Right kidney (tissue), 1 donor: ENCODE results near the gene DPF3.

Experiments used
- DNase-seq: peaks from one replicate; pipeline ENCODE4 v3.0.0-alpha.2; 2016

The DPF3 gene

DNA sequence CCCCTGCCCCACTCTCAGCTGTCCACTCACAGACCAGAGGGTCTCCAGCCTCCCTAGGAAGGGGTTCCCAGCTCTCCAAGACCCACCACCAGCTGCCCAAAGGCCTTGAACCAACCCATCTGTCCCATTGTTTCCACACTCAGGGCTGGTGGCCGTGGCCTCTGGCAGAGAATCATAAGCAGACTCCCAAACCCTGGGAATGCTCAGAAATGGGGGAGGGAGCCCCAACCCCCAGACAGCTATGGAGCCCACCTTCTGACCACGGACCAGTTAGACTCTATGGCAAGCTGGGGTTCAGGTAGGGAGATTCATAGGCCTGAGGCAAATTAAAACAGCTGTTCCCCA is 280.0 kb downstream of the DPF3 start:
- DNase-seq, result no peak

DNA sequence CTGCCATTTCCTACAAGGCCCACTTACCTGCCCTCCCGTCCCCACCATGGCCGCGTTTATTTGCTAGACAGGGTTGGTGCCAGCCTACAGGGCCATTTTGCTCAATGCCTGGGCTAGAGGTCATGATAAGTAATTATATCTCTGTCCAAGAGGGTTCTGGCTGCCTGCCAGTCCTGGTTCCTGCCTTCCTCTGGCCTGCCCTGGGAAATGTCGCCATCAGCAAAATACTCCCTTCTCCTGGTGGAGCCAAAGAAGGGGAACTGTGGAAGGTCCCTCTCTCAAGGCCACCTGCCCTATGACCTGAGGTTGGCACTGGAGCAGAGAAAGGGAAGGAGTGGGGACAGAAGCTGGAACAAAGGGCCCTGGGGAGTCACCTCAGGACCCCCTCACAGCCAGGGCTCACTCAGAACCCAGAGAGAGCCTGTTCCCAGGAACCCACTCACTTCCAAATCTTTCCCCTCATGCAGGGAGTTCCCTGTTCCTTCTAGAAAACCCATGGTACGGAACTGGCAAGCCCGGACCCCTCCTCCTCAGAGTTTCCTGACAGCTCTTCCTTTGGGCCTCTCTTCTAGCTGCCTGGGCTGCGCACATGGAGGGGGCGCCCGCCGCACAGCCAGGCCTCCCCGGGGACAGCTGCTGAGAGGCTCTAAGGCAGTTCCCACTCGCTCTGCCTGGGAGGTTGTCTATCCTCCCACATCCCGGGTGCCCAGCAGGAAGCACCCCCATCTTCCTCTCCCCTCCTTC is 280.5 kb downstream of the DPF3 start:
- no peak for DNase-seq

DNA sequence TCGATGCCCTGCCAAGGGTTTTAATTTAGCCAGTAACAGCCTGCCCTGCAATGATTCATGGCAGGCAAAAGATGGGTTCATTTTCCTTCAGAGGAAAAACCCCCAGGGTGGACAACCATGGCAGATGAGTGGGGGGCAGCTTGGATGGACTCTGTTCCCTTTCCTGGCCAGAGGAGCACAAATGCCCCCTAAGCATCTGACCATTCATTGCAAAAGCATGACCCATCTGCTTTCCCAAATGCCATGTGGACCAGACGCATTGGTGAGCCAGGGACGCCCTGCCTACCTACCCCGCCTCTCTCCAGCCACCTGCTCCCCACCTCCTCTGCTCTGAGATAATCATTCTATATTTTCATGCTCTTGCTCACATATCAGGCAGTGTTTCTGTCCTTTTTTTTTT is 281.9 kb downstream of the DPF3 start:
- DNase-seq, result no peak

DNA sequence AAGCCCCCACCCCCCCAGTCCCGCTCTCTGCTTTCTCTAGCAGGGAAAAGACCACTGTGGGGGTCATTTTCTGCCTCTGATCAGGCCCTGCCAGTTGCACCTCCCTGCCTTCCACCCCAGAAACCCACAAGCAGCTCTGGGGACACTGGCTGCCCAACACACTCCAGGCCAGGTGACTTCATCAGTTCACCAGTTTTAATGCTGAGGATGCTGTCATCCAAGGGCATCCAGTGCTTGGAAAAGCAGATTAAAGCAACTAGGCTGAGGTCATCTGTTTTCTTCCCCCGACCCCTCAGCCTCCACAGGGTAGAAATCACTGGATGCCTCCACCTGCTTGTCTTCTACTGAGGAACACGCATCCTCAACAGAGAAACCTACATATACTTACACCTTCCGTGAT is 282.4 kb downstream of the DPF3 start:
- DNase-seq, result no peak

DNA sequence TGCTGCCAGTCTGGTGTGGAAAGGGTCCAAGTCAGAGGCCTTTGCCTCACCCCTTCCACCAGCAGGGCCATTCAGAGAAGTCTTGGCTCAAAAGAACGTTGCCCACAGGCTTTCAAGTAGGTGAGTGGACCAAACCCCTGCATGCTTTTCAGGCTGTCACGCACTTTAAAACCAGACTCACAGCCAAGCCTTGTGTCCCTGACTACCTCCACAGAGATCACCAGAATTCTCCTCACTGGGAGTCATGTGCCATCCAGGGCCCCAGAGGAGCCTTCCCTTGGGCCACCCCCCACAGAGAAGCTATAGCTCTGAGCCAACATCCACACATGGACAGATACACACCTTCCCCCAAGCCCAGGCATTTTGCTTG is 283.1 kb downstream of the DPF3 start:
- no peak for DNase-seq

DNA sequence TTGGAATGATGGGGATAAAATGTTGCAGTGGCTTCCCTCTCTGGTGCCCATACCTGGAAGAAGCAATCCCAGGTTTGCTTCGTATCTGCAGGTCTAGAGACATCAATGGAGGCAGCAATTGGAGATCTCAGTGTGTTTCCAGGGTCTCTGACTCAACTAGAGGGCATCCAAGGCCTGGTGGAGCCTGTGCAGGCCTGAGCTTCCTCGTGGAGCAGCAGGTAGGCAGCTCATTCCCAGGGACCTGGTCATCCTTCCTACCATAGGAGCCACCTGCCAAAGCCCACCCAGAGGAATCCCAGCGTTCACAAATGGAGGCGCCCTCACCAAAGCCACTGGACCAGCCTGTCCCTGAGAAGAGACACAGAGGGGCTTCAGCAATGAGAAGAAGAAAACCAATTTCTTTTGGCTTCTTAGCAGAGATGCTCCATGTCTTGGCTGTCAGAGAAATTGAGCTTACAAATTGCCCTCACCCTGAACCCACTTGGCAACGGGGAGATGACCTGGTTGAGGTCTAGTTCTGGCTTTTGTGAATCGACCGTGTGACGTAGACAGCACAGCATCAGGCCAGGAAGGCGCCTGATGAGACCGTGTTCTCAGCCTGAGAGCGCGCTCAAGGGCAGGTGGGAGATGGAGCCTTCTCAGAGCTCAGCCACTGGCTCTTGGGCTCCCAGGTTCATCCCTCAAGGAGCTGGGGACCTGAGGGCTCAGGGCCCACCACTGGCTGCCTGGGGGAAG is 283.6 kb downstream of the DPF3 start:
- DNase-seq, result no peak

DNA sequence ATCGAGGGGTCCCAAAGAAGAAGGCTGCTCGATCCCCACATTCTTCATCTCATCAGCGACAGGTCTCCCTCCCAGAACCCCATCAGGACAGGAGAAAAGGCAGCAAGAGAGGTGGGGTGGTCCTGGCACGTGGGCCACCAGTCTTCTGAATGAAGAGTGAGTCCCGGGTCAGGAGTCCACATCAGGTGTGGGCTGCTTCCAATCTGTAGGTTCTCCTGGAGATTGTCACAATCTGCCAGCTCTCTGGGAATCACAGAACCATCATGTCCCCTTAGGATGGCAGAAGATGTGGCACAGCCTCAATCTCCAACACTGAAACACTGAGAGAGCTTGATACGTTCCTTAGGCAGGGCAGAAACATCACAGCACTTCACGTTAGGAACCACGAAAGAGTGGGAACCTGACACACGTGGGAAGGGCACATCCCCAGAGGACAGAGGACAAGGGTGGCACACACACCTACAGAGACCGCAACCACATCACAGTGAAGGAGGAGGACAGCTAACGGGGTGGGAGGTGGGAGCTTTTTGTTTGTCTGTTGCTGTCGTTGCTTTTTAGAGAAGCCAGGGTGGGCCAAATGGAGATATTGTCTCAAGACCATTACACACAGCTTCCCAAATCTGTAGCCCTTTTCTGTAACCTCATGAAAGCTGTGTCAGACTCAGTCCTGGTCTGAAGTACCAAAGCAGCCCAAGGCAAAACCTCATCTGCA is 284.5 kb downstream of the DPF3 start:
- no peak for DNase-seq

DNA sequence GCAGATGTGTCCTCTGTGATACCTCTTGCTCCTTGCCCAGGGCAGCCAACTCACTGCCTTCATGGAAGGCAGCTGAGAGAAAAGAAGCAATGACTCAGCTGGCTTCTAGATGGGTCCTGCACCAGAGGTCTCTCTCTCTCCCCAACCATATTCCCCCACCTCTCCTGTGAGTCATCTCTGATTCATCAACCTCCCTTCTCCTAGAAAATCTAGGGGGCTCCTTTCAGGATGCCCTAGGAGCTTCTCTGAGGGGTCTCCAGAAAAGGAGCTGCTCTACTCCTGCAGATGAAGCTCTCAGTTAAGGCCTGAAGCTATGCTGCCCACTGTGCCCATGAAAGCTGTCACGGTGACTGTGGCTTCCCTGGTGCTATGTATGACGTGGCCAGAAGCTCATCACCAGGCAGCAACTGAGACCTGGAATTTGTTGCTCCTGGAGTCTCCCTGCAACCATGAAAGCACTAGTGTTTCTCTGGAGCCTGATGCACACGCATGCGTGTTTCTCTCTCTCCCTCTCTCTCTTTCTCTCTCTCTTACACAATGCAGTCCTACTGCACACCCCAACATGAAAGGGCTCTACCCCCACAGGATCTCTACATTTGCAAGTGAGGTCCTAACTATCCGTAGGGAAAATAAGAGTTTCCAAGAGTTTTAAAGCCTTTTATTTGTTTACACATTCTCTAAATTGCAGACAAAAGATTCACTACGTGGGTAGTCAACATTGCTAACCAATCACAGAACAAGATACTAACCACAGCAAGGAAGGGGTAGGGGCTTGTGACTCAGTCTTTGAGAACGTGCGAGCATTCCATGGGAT is 285.3 kb downstream of the DPF3 start:
- no peak for DNase-seq

DNA sequence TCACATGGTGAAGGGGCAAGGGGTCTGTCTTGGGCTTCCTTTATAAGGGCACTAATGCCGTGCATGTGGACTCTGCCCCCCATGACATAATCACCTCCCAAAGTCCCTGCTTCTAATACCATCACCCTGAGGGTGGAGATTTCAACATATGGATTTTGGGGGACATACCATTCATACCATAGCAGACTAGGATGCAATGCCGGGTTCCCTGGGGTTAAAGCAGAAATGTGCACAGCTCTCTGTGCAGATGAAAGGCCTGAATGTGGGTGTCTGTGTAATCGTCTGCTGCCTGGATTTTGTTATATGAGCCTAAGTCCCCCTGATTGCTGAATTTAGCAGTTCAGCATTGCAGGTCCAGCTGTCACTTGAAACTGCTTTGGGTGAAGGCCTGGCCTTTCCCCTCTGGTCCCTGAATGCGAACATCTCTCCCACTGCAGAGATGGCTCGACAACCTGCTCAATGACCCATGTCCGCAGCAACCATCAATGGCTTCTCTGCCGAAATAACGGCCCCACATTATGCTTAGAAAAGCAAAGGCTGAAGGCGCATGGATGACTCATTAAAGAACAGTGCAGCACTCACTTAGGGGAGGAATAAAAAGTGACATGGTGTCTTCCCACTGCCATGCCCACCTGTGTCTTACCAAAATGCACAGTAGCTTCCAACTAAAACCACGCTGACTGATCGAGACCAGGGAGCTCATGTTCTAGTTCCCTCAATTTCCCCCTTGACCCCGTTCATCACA is 286.3 kb downstream of the DPF3 start:
- DNase-seq, result no peak

DNA sequence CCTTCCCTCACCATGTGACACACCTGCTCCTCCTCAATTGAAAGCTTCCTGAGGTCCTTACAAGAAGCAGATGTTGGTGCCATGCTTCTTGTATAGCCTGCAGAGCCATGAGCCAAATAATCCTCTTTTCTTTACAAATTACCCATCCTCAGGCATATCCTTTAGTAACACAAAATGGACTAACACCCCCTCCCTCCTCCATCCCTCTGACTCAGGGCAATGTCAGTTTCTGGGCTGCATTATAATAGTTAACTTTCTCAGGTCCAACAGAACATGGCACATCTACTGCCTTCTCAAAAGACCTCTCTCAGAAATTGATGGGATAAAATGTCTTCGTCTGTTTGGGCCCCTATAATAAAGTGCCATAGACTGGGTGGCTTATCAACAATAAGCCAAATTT is 287.0 kb downstream of the DPF3 start:
- no peak for DNase-seq

DNA sequence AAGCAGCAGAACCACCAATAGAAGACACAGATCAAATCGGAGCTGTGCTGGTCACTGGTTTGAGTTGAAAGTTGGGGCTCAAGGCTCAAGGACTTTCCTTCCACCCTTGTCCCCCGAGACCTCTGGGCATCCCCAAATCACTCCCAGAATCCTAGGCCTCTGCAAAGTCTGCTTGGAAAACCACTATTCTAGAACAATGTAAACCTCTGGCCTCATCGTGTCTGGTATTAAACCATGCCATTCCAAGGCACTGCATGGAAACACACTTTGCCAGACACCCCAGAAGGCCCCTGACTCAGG is 288.0 kb downstream of the DPF3 start:
- no peak for DNase-seq

DNA sequence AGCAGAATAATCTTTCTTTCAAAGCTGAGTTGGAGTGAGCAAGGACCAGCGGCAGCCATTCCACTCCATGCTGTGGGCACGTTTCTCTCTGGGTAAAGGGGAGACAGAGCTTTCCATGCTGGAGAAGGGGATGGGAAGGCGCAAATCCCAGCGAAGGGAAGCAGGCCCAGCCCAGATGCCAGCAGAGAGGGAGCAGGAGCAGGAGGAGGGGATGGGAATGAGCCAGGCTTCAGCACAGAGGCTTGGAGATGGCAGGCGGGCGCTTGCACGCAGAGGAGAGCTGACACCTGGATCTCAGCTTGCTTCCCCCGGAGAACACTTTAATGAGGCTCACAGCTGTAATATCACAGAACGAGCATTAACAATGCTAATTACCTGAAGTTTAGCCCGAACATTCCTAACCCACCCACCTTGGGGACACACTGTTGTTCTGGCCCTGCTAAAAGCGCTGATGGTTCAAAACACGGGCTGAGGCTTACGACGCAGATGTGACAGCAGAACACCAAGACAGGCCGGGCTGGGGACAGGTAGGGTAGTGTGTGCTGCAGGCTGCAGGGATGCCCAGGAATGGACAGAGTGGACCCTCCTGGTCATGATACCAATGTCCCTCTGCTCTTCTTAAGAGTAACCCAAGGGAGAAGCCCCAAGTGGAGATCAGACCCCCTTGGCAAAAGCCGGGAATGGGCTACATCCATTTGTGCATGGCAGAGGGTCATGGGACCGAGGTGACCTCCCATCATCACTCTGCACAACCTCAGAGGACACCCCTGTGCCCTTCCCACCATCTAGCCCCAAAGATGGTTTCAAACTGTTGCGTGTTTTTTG is 288.6 kb downstream of the DPF3 start:
- no peak for DNase-seq

DNA sequence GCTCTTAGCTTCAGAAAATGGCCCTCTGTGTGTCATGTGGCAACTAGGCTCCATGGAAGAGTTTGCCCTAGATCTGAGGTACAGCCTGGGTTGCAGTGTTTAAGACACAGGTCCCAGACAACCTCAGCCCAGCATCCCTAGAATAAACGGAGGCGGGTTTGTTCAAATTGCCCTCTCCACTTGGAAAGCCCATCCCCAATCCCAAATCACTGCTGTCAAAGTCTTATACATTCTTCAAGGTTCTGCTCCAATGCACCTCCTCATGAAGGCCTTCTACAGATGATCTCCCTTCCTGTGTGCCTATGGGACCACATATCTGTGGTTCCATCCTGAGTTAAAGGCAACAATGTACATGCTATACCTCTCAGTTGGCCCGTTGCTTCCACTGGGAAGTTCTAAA is 289.8 kb downstream of the DPF3 start:
- no peak for DNase-seq

DNA sequence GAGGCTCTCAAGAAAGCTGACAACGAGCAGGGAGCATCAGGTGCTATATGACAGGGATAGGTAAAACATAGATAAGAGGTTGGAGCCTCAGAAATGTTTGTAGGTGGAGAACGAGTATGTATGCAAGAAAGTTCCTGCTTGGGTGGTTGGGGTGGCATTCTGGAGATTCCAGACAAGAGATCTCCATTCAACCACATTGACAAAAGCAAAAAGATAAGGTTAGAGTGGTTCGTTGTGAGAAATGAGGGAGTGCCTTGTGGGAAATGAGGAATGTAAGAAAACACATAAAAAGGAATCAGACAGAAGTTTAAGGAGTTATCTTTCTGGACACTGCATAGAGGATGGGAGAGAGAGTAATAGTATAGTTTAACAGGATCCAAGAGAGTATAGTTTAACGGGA is 290.3 kb downstream of the DPF3 start:
- no peak for DNase-seq

DNA sequence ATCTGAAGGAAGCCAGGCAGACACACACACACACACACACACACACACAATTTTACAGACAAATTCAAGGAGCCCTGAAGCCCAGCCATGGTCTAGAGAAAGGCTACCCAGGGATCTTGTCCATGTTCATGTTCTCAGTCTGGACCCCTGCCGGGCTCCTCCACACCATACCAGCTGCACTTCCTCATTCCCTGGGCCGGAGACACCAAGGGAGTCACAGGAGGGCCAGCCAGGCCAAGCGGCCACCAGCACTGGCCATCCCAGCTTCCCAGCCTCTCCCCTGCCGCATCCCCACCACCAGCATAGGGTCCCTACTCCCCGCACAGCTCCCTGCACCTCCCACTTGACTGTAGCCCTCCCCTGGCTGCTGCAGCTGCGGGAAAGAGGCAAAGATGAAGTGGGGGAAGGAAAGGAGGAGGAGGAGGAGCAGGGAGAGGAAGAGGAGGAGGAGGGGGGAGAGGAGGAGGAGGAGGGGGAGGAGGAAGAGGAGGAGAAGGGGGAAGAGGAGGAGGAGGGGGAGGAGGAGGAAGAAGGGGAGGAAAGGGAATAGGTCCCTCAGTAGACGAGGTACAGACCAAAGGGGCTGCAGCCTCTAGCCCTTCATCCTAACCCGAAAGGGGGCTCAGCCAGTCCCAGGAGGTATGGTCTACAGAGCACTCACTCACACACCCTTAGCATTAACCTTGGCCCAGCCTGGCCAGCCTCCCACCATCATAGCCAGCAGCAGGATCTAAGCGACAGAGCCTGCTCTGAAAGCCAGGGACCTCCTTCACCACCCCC is 293.2 kb downstream of the DPF3 start:
- peak; percentile 32 for DNase-seq

DNA sequence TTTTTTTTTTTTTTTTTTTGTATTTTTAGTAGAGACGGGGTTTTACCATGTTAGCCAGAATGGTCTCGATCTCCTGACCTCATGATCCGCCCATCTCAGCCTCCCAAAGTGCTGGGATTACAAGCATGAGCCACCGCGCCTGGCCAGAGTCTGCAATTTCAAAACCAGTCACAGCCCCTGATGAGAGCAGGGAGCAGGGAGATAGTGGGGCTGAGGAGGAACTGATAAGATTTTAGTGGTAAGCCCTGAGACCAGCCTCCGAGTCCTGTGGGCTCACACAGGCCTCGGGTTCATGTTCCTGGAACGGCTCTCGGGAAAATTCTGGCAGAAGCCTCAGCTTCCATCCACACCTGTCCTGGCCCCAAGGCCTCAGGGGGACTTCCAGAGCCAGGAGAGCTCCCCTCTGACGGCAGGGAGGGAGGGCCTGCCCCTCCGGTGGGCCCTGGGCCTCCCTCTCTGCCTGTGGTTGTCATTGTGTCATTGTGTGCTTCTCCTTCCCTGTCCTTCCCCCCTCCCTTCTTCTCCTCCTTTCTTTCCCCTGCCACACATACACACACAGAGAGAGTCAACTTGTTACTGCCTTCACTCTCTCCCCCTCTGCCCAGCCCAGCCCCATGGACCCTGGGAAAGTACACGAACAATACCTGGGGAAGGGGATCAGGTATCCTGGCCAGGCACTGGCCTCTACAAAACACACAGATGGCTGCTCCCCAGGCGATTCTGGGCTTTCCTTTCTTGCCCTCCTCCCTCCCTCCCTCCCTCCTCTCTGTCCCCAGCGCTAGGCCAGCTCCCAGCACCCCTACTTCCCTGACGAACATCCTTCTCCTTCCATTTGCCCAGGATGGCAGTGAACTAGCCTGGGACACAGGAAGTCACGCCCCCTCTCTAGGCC is 294.1 kb downstream of the DPF3 start:
- peak; percentile 33 for DNase-seq

DNA sequence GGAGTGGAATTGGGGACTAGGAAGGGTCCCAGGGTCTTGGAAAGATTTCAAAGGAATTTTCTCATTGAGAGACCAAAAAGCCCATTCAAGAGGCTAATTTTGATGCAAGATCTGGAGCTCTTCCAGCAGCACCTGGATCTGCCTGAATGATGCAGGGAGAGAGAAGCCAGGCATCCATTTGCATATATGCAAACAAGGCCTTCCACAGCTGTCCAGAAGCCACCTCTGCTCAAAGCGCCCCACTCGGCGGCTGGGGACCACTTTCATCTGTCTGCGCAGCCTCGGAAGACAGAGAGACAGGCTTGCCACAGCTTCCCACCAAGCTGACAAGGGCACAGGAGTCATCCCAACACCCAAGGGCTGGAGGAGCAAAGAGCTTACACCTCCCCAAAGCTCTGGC is 295.6 kb downstream of the DPF3 start:
- no peak for DNase-seq

DNA sequence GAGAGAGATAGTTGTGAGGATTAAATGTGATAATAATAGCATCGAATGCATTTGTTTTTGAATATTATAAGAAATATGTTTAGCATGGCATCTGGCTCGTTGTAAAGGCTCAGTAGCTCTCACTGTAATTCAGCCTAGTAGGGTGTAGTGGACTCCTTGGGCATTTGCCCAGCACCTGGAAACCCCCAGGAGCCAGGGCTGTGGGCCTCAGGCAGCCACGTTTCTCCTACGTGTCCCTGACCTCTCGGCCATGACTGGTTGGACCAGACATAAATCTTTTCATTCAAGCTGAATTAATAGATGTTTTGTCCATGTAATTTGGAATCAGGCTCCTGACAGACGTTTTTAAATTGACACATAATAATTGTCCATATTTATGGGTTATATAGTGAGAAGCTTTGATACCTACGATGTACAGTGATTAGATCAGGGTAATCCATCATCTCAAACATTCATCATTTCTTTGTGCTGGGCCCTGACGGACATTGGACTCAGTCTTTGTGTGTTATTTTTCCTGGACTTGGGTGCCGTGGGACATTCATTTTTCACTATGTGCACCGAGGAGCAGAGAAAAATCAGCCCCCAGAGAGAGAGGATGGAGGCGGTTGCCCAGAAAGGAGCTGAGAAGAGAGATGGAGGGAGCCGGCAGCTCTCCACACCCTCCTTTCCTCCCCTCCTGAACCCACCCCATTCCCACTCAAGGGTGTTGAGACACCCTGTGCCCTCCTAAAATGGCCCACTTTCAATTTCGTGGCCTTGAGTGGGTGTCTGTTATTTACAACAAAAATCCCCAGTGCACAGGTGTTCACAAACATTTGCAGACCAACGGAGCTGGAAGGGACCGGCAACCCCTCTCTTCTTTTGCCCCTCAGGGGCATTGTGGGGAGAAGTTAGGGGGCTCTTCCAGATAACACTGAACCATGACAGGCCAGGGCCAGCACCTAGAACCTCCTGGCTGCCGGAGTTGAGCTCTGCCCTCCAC is 296.4 kb downstream of the DPF3 start:
- DNase-seq, result no peak
